ENCODE data around the gene LCE2C. TPM values are rescaled to one million over a fixed set of nuclear protein-coding genes. Genes with fewer than 3 reads are reported as not detected.

LCE2C gene
- polyA plus RNA-seq, 1 donor from 2014 or later = not detected

- no peak overlapping the region for H3K4me3 ChIP-seq (ENCODE audit: low read length)
- H3F3A ChIP-seq (ENCODE audit: insufficient read depth, low read length, poor library complexity, severe bottlenecking) = no peaks in the 10 kb centered on the region
- TF ChIP-seq MXI1 (conservative IDR thresholded peaks at IDR 0.05; ENCODE audit: poor library complexity, severe bottlenecking) = no peak
- TF ChIP-seq EP300 (conservative IDR thresholded peaks at IDR 0.05; ENCODE audit: poor library complexity, severe bottlenecking) = no peak
- no peak for TF ChIP-seq RAD21 (conservative IDR thresholded peaks at IDR 0.05)
- TF ChIP-seq SMC3 (conservative IDR thresholded peaks at IDR 0.05; ENCODE audit: poor library complexity) = no peak
- no peak for TF ChIP-seq REST (IDR thresholded peaks at IDR 0.05; ENCODE audit: borderline replicate concordance)
- no peak for TF ChIP-seq POLR2AphosphoS5 (IDR thresholded peaks at IDR 0.05)
- no peak for TF ChIP-seq TAF1 (IDR thresholded peaks at IDR 0.05; ENCODE audit: low read depth)
- TF ChIP-seq EZH2 (IDR thresholded peaks at IDR 0.05; ENCODE audit: borderline replicate concordance, insufficient read depth, low read length, poor library complexity, severe bottlenecking) = no peak
- no peak for TF ChIP-seq CTCF (IDR thresholded peaks at IDR 0.05; ENCODE audit: poor library complexity, severe bottlenecking)
- no peak overlapping the region for H3K9ac ChIP-seq (ENCODE audit: low read length)
- H3K4me2 ChIP-seq (ENCODE audit: low read length) = no peak overlapping the region
- no peaks in the 10 kb centered on the region for H3K79me2 ChIP-seq (replicated peaks; ENCODE audit: insufficient read depth, low read length)
- H4K20me1 ChIP-seq (ENCODE audit: insufficient read depth) = no peaks in the 10 kb centered on the region
- no peaks in the 10 kb centered on the region for H3K9me2 ChIP-seq (ENCODE audit: insufficient read depth, low read length)
- no peaks in the 10 kb centered on the region for H3K36me3 ChIP-seq (ENCODE audit: insufficient read depth, low read length)
- H3K27me3 ChIP-seq (ENCODE audit: insufficient read depth, low read depth, low read length) = no peaks in the 10 kb centered on the region
- H3K9me3 ChIP-seq (ENCODE audit: low read length) = peaks cover 7% of the 10 kb centered on the region
- H3K27ac ChIP-seq (ENCODE audit: low read length) = no peak overlapping the region
- H2AFZ ChIP-seq (ENCODE audit: low read depth, low read length) = no peak overlapping the region
These were observed 29.9 kb upstream of the LCE2C start for GRCh38 chr1:152645146-152645545.

- no peak overlapping the region for H3K4me3 ChIP-seq (ENCODE audit: low read length)
These were observed 28.4 kb upstream of the LCE2C start for GRCh38 chr1:152646656-152647055.

More at GRCh38 chr1:152646656-152647055, 28.4 kb upstream of the LCE2C start:
- no peak overlapping the region for H2AFZ ChIP-seq (ENCODE audit: low read depth, low read length)
- no peaks in the 10 kb centered on the region for H4K20me1 ChIP-seq (ENCODE audit: insufficient read depth)
- TF ChIP-seq RAD21 (conservative IDR thresholded peaks at IDR 0.05) (no peak), EZH2 (IDR thresholded peaks at IDR 0.05; ENCODE audit: borderline replicate concordance, insufficient read depth, low read length, poor library complexity, severe bottlenecking) (no peak), MXI1 (conservative IDR thresholded peaks at IDR 0.05; ENCODE audit: poor library complexity, severe bottlenecking) (no peak), EP300 (conservative IDR thresholded peaks at IDR 0.05; ENCODE audit: poor library complexity, severe bottlenecking) (no peak), SMC3 (conservative IDR thresholded peaks at IDR 0.05; ENCODE audit: poor library complexity) (no peak), TAF1 (IDR thresholded peaks at IDR 0.05; ENCODE audit: low read depth) (no peak), POLR2AphosphoS5 (IDR thresholded peaks at IDR 0.05) (no peak), CTCF (IDR thresholded peaks at IDR 0.05; ENCODE audit: poor library complexity, severe bottlenecking) (no peak), REST (IDR thresholded peaks at IDR 0.05; ENCODE audit: borderline replicate concordance) (no peak)
- H3K9me3 ChIP-seq (ENCODE audit: low read length) = peaks cover 7% of the 10 kb centered on the region
- H3K79me2 ChIP-seq (replicated peaks; ENCODE audit: insufficient read depth, low read length) = no peaks in the 10 kb centered on the region
- no peak overlapping the region for H3K27ac ChIP-seq (ENCODE audit: low read length)
- no peaks in the 10 kb centered on the region for H3K9me2 ChIP-seq (ENCODE audit: insufficient read depth, low read length)
- H3K27me3 ChIP-seq (ENCODE audit: insufficient read depth, low read depth, low read length) = no peaks in the 10 kb centered on the region
- no peaks in the 10 kb centered on the region for H3K36me3 ChIP-seq (ENCODE audit: insufficient read depth, low read length)
- no peak overlapping the region for H3K4me2 ChIP-seq (ENCODE audit: low read length)
- no peaks in the 10 kb centered on the region for H3F3A ChIP-seq (ENCODE audit: insufficient read depth, low read length, poor library complexity, severe bottlenecking)
- H3K9ac ChIP-seq (ENCODE audit: low read length) = no peak overlapping the region
